ENCODE data around the gene ANAPC13.

Gene ANAPC13

GRCh38 chr3:134527538-134528186 lies 41.9 kb upstream of the ANAPC13 start:
- H2AFZ ChIP-seq (ENCODE audit: low read length): no peak overlapping the region
- H4K20me1 ChIP-seq (ENCODE audit: insufficient read depth, low read length): no peaks in the 10 kb centered on the region
- H3K9me2 ChIP-seq (replicated peaks; ENCODE audit: insufficient read depth, low read length): no peaks in the 10 kb centered on the region
- H3K4me1 ChIP-seq (ENCODE audit: low read length): no peaks in the 10 kb centered on the region
- H3F3A ChIP-seq (ENCODE audit: insufficient read depth, low read length): no peaks in the 10 kb centered on the region
- TF ChIP-seq, protein P1, sequence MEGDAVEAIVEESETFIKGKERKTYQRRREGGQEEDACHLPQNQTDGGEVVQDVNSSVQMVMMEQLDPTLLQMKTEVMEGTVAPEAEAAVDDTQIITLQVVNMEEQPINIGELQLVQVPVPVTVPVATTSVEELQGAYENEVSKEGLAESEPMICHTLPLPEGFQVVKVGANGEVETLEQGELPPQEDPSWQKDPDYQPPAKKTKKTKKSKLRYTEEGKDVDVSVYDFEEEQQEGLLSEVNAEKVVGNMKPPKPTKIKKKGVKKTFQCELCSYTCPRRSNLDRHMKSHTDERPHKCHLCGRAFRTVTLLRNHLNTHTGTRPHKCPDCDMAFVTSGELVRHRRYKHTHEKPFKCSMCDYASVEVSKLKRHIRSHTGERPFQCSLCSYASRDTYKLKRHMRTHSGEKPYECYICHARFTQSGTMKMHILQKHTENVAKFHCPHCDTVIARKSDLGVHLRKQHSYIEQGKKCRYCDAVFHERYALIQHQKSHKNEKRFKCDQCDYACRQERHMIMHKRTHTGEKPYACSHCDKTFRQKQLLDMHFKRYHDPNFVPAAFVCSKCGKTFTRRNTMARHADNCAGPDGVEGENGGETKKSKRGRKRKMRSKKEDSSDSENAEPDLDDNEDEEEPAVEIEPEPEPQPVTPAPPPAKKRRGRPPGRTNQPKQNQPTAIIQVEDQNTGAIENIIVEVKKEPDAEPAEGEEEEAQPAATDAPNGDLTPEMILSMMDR (IDR thresholded peaks at IDR 0.05; ENCODE audit: low read length): no peak
- no peak for TF ChIP-seq EZH2 (optimal IDR thresholded peaks at IDR 0.05; ENCODE audit: low read depth, low read length)
- no peak for TF ChIP-seq EZH2phosphoT487 (IDR thresholded peaks at IDR 0.05; ENCODE audit: low read length)
- H3K4me2 ChIP-seq (ENCODE audit: low read depth, low read length): no peak overlapping the region
- DNase-seq: no peak
- no peak overlapping the region for H3K27ac ChIP-seq (ENCODE audit: low read length)
- no peak overlapping the region for H3K9ac ChIP-seq (ENCODE audit: low read length)
- H3K9me3 ChIP-seq (replicated peaks; ENCODE audit: insufficient read depth, low read length): 0 out of 2 replicates have a peak, but pooled peaks cover 1% of the 10 kb centered on the region
- H3K4me3 ChIP-seq (ENCODE audit: low read length): no peak overlapping the region
- H3K27me3 ChIP-seq (replicated peaks; ENCODE audit: insufficient read depth, low read length): no peaks in the 10 kb centered on the region
- no peaks in the 10 kb centered on the region for H3K36me3 ChIP-seq (replicated peaks; ENCODE audit: insufficient read depth, low read length)
- peaks cover 51% of the 10 kb centered on the region for H3K79me2 ChIP-seq (ENCODE audit: low read length)

- Histone ChIP-seq H3K79me2 (ENCODE audit: low read length) (peaks cover 54% of the 10 kb centered on the region), H2AFZ (ENCODE audit: low read length) (no peak overlapping the region), H3K9me3 (replicated peaks; ENCODE audit: insufficient read depth, low read length) (0 out of 2 replicates have a peak, but pooled peaks cover 3% of the 10 kb centered on the region), H3K36me3 (replicated peaks; ENCODE audit: insufficient read depth, low read length) (no peaks in the 10 kb centered on the region), H3K4me3 (ENCODE audit: low read length) (no peak overlapping the region), H3K4me1 (ENCODE audit: low read length) (no peaks in the 10 kb centered on the region), H3K27ac (ENCODE audit: low read length) (no peak overlapping the region), H3K4me2 (ENCODE audit: low read depth, low read length) (no peak overlapping the region), H3K27me3 (replicated peaks; ENCODE audit: insufficient read depth, low read length) (no peaks in the 10 kb centered on the region), H3K9ac (ENCODE audit: low read length) (no peak overlapping the region), H3F3A (ENCODE audit: insufficient read depth, low read length) (no peaks in the 10 kb centered on the region), H4K20me1 (ENCODE audit: insufficient read depth, low read length) (no peaks in the 10 kb centered on the region), H3K9me2 (replicated peaks; ENCODE audit: insufficient read depth, low read length) (no peaks in the 10 kb centered on the region)
- TF ChIP-seq EZH2phosphoT487 (IDR thresholded peaks at IDR 0.05; ENCODE audit: low read length) (no peak), EZH2 (optimal IDR thresholded peaks at IDR 0.05; ENCODE audit: low read depth, low read length) (no peak)
- TF ChIP-seq, protein P1 (IDR thresholded peaks at IDR 0.05; ENCODE audit: low read length): no peak
- no peak for DNase-seq
These were observed 41.3 kb upstream of the ANAPC13 start for GRCh38 chr3:134527037-134527436.

- TF ChIP-seq EZH2phosphoT487 (IDR thresholded peaks at IDR 0.05; ENCODE audit: low read length): no peak
- TF ChIP-seq, protein P1 (IDR thresholded peaks at IDR 0.05; ENCODE audit: low read length): no peak
- TF ChIP-seq EZH2 (optimal IDR thresholded peaks at IDR 0.05; ENCODE audit: low read depth, low read length): no peak
- Histone ChIP-seq H3K79me2 (ENCODE audit: low read length) (peaks cover 59% of the 10 kb centered on the region), H3K4me3 (ENCODE audit: low read length) (no peak overlapping the region), H3K4me1 (ENCODE audit: low read length) (no peaks in the 10 kb centered on the region), H3K9ac (ENCODE audit: low read length) (no peak overlapping the region), H3K27me3 (replicated peaks; ENCODE audit: insufficient read depth, low read length) (no peaks in the 10 kb centered on the region), H3K4me2 (ENCODE audit: low read depth, low read length) (no peak overlapping the region), H2AFZ (ENCODE audit: low read length) (no peak overlapping the region), H3F3A (ENCODE audit: insufficient read depth, low read length) (no peaks in the 10 kb centered on the region), H3K9me3 (replicated peaks; ENCODE audit: insufficient read depth, low read length) (0 out of 2 replicates have a peak, but pooled peaks cover 3% of the 10 kb centered on the region), H3K9me2 (replicated peaks; ENCODE audit: insufficient read depth, low read length) (no peaks in the 10 kb centered on the region), H3K36me3 (replicated peaks; ENCODE audit: insufficient read depth, low read length) (no peaks in the 10 kb centered on the region), H4K20me1 (ENCODE audit: insufficient read depth, low read length) (no peaks in the 10 kb centered on the region), H3K27ac (ENCODE audit: low read length) (no peak overlapping the region)
- no peak for DNase-seq
These were observed 40.5 kb upstream of the ANAPC13 start for GRCh38 chr3:134526319-134526718.
